ENCODE data around the gene SIAH2. TPM values are rescaled to one million over a fixed set of nuclear protein-coding genes. Genes with fewer than 3 reads are reported as not detected.

Gene SIAH2
- total and polyA plus RNA-seq, 2 of the 8 experiments (the other 6 are each of a cell fraction or from before 2014, with no cell fraction given), result 23.9 to 34.2 TPM

GRCh38 chr3:150746791-150747590 lies 16.0 kb downstream of the SIAH2 start (continued):
- TF ChIP-seq HDAC2 (IDR thresholded peaks at IDR 0.05; ENCODE audit: borderline replicate concordance in 1 of 2, low read depth in 2 of 2, low read length in 2 of 2), result no peak
- no peak for TF ChIP-seq KDM1A (IDR thresholded peaks at IDR 0.05; ENCODE audit: borderline replicate concordance, low read length)
- TF ChIP-seq CHD7 (IDR thresholded peaks at IDR 0.05; ENCODE audit: insufficient replicate concordance, low read length), result no peak
- TF ChIP-seq SAP30 (IDR thresholded peaks at IDR 0.05; ENCODE audit: insufficient read depth, insufficient replicate concordance, low read length), result no peak
- TF ChIP-seq CHD1 (IDR thresholded peaks at IDR 0.05; ENCODE audit: low read depth, low read length), result no peak
- no peak for TF ChIP-seq RNF2 (IDR thresholded peaks at IDR 0.05; ENCODE audit: borderline replicate concordance, low read depth, low read length, missing control alignments, poor library complexity, severe bottlenecking)
- no peak for TF ChIP-seq SIX5 (IDR thresholded peaks at IDR 0.05; ENCODE audit: low read depth, low read length)
- no peak for TF ChIP-seq JUN (IDR thresholded peaks at IDR 0.05; ENCODE audit: low read depth, low read length)
